Measurements from ENCODE around the gene PIN4. TPM values are rescaled to one million over a fixed set of nuclear protein-coding genes. Genes with fewer than 3 reads are reported as not detected.

PIN4 gene
- polyA plus RNA-seq, 1 of the 3 experiments (the other 2 are of a cell fraction), result 29.8 TPM

DNA sequence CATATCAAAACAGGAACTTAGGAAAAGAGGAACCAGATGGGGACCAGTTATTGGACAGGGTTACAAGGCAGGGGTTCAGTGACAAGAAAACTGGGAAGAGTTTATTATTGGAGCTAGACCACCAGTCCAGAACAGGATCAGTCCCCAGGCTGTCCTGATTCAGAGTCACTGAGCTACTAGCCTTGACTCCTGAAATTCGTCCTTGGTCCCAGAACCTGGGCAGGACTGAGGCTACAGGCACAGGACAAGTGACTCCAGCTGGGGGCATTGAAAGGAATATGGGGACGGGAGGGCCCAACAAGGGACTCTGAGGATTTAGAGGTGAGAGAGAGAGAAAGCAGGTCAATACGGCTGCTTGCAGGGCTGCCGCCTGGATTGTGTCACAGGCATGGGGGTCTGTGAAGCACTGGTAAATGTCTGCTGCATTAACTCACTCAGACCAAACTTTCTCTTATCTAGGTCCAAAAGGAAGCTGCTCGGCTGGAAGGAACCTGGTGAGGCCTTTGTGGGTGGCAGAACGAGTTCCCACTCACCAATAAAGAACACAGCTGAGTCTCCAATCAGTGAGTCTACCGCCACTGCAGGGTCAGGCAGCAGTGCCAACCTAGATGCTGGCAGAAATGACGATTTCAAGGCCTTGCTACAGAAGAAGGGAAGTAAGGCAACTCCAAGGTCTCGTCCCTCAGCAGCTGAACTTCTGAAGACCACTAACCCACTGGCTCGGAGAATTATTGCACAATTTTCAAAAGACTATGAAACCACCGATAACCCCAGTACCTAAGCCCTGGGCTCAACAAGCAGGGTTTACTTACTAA, 38.6 kb upstream of the PIN4 start:
- Histone ChIP-seq H3K4me3 (ENCODE audit: low read depth in 2 of 2, low read length in 1 of 2) (no peak overlapping the region), H3K9me3 (no peaks in the 10 kb centered on the region), H3K27ac (ENCODE audit: low read depth in 2 of 2, low read length in 1 of 2) (peak overlapping the region in 1 of 2 experiments; percentile 50; a peak in 2 of 4 replicates), H2AFZ (ENCODE audit: low read depth) (no peak overlapping the region), H3F3A (replicated peaks; ENCODE audit: insufficient read depth) (no peaks in the 10 kb centered on the region), H3K36me3 (replicated peaks in 1 of 2; ENCODE audit: control insufficient read depth in 1 of 2, insufficient read depth in 2 of 2, low read length in 1 of 2) (peaks cover 0 to 2% of the 10 kb centered on the region in 2 experiments), H3K27me3 (ENCODE audit: insufficient read depth) (peaks cover 16% of the 10 kb centered on the region; the same call in 1 of the 2 replicates), H3K4me2 (no peak overlapping the region), H4K20me1 (ENCODE audit: insufficient read depth) (no peaks in the 10 kb centered on the region), H3K4me1 (ENCODE audit: control insufficient read depth in 1 of 2, insufficient read depth in 2 of 2, low read depth in 1 of 2, low read length in 1 of 2) (peaks cover 0 to 10% of the 10 kb centered on the region in 2 experiments; a peak in 2 of 4 replicates), H3K79me2 (ENCODE audit: insufficient read depth) (no peaks in the 10 kb centered on the region), H3K9ac (no peak overlapping the region), H3K9me2 (no peaks in the 10 kb centered on the region)
- WGBS (ENCODE audit: low lambda C conversion rate), result 51% methylated on average over 11 of the region's 11 CpGs
- POLR2A ChIA-PET, result interaction anchor here (0.7 to 2.8 kb wide), 2 partner anchors 11 to 16 kb away, joined by 4 to 8 read pairs; partner anchors contain the start of gene RTL5
- no peak for DNase-seq
- no peak for TF ChIP-seq ZBTB33 (IDR thresholded peaks at IDR 0.05; ENCODE audit: borderline replicate concordance, low read depth)
- TF ChIP-seq FOSL2 (IDR thresholded peaks at IDR 0.05; ENCODE audit: borderline replicate concordance, low read depth), result no peak
- TF ChIP-seq MXI1 (IDR thresholded peaks at IDR 0.05; ENCODE audit: low read depth, low read length), result no peak
- TF ChIP-seq FOXJ3 (CRISPR knock-in tag; IDR thresholded peaks at IDR 0.05), result no peak
- no peak for TF ChIP-seq GABPA (IDR thresholded peaks at IDR 0.05; ENCODE audit: low read depth)
- TF ChIP-seq, protein P1, sequence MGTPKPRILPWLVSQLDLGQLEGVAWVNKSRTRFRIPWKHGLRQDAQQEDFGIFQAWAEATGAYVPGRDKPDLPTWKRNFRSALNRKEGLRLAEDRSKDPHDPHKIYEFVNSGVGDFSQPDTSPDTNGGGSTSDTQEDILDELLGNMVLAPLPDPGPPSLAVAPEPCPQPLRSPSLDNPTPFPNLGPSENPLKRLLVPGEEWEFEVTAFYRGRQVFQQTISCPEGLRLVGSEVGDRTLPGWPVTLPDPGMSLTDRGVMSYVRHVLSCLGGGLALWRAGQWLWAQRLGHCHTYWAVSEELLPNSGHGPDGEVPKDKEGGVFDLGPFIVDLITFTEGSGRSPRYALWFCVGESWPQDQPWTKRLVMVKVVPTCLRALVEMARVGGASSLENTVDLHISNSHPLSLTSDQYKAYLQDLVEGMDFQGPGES (IDR thresholded peaks at IDR 0.05; ENCODE audit: low read depth, low read length), result no peak
- no peak for TF ChIP-seq JUND (IDR thresholded peaks at IDR 0.05)
- no peak for TF ChIP-seq REST (IDR thresholded peaks at IDR 0.05; ENCODE audit: low read depth, low read length)
- TF ChIP-seq, protein P2, sequence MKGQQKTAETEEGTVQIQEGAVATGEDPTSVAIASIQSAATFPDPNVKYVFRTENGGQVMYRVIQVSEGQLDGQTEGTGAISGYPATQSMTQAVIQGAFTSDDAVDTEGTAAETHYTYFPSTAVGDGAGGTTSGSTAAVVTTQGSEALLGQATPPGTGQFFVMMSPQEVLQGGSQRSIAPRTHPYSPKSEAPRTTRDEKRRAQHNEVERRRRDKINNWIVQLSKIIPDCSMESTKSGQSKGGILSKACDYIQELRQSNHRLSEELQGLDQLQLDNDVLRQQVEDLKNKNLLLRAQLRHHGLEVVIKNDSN (IDR thresholded peaks at IDR 0.05; ENCODE audit: borderline replicate concordance, low read depth), result no peak
- CTCF ChIA-PET, result interaction anchor here (1.0 to 1.2 kb wide), 2 partner anchors 9 to 16 kb away, joined by 3 read pairs; no protein-coding TSS in a partner anchor
